Stimulated activated CD8-positive, alpha-beta memory T cell treated with anti-CD3 and anti-CD28 coated beads, Interleukin-7, amount 100 ng/mL, for 48 hours (primary cell): ENCODE data around the gene CTBP2.
"Not testable (repeated sequence)": the region's sequence is repeated elsewhere in the genome, so short reads cannot be mapped to it uniquely, and the experiment has no call there.

Experiments
- DNase-seq, 2 donors: peaks; one replicate each; pipeline ENCODE4 v3.0.0-alpha.2; 2020; ENCODE audit warnings: low read depth in 1 of 2; ENCODE audit errors: extremely low read depth in 1 of 2

The CTBP2 gene

GRCh38 chr10:125186431-125187170 is 26.2 kb upstream of the CTBP2 start:
- no peak for DNase-seq

GRCh38 chr10:125179107-125179506 is 18.7 kb upstream of the CTBP2 start:
- DNase-seq: not testable (repeated sequence)

- no peak for DNase-seq
Observed at GRCh38 chr10:125177641-125178640, 17.6 kb upstream of the CTBP2 start.

DNA sequence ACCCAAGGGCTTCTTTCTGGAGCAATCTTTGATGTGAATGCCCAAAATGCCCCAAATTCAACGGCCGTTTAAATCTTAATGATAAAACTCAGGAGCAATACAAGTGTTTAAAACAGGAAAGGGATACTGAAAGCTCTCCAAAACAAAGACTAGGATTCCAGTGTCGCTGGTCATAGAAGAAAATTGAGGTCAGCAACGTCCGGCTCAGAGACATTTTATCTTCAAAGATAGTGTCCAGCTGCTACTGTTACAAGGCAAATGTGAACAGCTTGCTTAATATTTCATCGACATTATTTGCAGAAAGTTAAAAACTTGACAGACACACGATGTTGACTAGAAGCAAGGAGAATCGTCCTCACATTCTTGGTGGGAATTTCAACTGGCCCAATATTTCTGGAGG is 15.4 kb upstream of the CTBP2 start:
- no peak for DNase-seq

GRCh38 chr10:125174360-125174759 is 14.0 kb upstream of the CTBP2 start:
- no peak for DNase-seq

DNA sequence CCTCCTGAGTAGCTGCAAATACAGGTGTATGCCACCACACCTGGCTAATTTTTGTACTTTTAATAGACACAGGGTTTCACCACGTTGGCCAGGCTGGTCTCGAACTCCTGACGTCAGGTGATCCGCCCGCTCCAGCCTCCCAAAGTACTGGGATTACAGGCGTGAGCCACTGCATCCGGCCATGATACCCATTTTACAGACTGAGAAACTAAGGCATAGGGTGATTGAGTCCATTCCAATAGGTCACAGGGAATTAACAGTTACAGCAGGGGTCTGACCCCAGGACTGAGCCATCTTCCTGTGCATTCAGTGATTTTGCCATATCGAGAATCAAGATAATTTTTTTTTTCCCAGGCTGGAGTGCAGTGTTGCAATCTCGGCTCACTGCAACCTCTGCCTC is 12.3 kb upstream of the CTBP2 start:
- DNase-seq: no peak

DNA sequence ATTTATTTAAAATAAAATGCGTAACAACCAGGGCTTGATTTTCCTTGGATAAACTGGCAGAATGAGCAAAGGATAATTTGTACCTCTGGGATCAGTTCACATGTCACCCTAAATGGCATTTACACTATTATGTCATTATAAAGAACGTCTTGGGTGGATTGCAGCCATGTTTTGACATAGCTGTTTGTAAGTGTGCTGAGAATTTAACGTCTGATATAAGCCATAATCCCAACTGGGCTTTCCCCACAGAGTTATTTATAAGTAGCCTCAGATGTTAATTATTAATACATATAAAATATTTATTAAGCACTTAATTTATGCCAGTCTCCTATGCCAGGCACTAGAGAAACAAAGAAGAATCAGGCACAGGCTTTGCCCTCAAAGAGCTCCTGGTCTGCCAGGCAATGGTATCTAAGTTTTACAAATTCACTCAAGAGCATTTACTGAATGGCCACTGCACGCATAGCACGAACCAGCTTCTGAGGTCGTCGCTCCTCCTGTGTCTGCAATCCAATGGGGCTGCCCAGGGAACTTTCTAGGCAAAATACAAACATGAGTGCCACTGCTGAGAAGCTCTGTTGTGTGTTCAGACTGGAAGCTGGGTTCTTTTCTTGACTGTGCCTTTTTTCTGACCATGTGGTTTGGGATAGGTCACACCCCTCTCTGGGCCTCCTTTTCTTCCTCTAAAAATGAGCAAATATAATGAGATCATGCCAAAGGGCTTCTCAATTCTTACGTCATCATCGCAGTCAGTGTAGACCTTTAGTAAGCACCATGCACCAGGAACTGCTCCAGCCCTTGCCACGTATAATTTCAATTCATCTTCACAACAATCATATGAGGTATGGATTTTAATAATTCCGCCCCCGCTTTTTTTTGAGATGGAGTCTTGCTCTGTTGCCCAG is 11.3 kb upstream of the CTBP2 start:
- no peak for DNase-seq

- DNase-seq: no peak
Observed at GRCh38 chr10:125169915-125170314, 9.6 kb upstream of the CTBP2 start.

GRCh38 chr10:125169279-125169678 is 8.9 kb upstream of the CTBP2 start:
- no peak for DNase-seq

GRCh38 chr10:125166658-125167057 is 6.3 kb upstream of the CTBP2 start:
- DNase-seq: no peak

- DNase-seq: no peak
Observed at GRCh38 chr10:125165584-125166573, 5.5 kb upstream of the CTBP2 start.

- no peak for DNase-seq
Observed at GRCh38 chr10:125164421-125164820, 4.1 kb upstream of the CTBP2 start.

DNA sequence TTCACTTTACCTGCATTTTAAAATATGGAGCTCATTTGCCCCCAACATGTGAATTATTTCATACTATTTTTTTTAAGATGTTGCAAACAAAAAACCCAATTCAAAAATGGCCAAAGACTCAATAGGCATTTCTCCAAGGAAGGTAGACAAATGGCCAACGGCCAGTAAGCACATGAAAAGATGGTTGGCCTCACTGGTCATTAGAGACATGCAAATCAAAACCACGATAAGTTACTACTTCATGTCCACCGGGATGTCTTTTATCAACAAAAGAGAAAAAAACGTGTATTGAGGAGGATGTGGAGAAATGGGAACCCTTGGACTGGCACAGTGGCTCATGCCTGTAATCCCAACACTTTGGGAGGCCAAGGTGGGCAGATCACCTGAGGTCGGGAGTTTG is 3.4 kb upstream of the CTBP2 start:
- no peak for DNase-seq

GRCh38 chr10:125163312-125163711 is 2.9 kb upstream of the CTBP2 start:
- not testable (repeated sequence) for DNase-seq

DNA sequence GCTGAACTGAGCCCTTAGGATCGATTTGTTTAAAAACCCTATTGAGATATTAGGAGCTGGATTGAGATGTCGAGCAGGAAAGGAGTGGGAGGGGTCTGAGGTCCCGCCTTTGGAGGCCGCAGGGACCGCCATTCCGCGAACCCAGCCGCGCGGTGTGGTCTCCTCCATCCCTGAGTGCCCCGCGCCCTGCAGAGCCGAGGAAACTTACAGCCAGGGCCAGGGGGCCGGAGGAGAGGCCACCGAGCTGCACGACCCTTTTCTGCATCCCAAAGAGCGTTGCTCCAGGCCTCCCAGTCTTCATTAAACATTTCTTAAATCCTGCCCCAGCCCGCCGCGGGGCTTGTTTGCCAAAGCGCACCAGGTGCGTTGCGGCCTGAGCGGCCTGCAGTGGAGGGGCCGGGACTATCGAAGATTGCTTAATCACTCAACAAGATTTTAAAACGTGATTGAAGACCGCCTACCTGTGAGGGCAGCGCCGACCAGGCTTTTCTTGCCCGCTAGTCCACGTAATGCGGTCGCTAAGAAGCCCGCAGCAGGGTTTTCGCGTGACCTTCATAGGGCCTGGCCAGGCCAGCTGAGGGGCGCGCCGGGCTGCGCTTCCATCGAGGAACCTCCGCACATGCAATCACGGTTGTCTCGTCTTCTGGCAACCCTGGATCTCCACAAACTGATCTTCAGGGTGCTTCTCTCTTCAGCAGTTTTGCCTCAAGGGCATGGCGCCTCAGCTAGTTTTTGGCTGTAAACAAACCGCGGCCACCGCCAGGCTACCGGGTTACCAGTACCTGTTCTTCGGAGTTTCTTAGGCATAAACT is 2.0 kb upstream of the CTBP2 start:
- DNase-seq: no peak

GRCh38 chr10:125161707-125162119 is 1.4 kb upstream of the CTBP2 start:
- no peak for DNase-seq

DNA sequence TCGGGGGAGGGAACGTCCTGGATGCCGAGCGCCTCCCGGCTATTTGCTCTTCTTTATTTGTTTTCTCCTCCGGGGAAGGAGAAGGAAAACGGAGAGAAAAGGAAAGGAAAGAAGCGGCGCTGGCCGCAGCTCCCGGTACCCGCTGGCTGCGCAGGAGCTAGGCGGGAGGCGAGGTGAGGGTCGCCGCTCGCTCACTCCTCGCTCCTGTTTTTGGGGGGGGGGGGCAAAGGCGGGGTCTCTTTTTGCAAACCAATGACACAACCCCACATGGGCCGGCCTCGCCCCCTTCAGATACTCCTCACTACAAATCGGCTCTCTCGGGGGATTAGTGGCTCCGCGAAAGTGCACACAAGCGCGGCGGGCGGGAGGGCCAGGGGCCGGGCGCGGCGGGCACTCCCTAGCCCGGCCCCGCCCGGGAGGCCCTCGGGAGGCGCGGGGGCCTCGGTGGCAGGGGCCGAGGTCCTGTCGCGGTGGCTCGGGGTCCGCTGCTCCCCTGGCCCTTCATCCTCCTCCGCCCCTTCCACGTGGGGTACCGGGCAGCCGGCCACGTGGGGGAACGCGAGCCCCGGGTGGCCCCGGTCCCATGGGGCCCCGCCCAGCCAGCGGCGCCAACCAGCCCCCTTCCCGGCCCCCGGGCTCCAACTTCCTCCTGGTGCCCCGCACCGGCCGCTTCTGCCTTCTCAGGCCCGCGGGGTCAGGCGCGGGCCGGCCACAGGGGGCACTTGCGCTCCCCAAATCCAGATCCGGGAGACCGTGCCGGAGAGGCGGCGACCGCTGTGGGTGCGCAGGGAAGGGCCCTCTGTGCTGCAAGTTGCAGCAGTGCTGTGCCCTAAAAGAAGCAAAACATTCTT is 718 bp upstream of the CTBP2 start:
- no peak for DNase-seq

GRCh38 chr10:125159486-125159931 is 854 bp downstream of the CTBP2 start:
- no peak for DNase-seq
